HG03575 (cell line): ENCODE measurements around the gene NIN.
"Not testable (repeated sequence)": the region's sequence is repeated elsewhere in the genome, so short reads cannot be mapped to it uniquely, and the experiment has no call there.

ENCODE experiments used
- ATAC-seq: cut with Tn5 transposase; IDR thresholded peaks from one replicate; pipeline ENCODE4 v1.9.1; 2021; ENCODE audit not compliant: unreplicated experiment, insufficient number of reproducible peaks, low FRiP score; ENCODE audit errors: extremely low read depth

The NIN gene

DNA sequence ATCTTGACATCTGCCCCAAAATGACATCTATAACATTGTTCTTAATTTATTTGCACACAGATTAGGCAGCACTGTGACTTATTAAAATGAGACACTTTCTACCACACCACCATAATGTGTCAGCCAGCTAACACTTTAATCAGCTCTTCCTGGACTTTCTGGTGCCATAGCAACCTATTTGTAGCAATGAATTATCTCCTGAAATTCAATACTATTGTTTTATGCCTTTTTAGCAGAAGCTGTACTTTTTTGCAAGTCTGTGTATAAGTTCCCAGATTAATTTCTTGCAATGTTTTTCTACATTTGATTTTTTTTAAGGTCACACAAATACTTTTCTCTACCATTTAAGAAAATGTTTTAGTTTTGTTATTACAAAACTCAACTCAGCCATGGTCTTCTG is 90.1 kb downstream of the NIN start:
- ATAC-seq, result no peak

DNA sequence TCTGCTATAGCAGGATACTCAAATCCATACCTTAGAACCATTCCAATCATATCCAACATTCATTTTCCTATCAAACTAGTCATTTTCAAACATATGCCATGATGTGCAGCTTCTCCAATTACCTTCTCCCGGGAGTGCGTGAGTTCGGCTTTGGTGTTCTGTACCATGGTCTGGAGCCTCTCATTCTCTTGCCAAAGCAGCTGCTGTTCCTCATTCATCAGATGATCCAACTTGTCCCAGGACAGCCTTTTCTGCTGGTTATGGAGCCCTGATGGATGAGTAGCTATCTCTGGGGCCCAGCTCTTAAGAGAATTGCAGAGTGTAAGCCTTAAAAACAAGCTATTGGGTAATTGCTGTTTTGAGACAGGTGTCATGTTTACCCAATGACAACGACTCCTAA is 91.8 kb downstream of the NIN start:
- ATAC-seq, result no peak

DNA sequence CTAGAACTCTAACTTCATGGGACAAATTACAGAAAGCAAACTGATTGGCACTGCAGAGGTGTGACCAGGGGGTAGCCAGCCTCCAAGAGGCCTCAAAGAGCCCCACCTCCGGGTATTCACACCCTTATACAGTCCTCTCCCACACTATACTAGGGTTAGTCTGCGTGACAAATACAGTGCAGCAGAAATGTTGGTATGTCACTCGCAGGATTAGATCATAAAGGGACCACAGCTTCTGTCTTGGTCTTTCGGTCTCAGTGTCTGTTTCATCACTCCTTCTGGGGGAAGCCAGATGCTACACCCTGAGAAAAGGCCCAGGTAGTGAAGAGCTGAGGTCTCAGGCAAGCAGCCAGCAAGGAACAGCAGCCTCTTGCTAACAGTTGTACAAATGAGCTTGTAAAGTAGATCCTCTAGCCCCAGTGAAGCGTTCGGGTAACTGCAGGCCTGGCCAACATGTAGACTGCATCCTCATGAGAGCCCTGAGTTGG is 94.0 kb downstream of the NIN start:
- ATAC-seq, result no peak

DNA sequence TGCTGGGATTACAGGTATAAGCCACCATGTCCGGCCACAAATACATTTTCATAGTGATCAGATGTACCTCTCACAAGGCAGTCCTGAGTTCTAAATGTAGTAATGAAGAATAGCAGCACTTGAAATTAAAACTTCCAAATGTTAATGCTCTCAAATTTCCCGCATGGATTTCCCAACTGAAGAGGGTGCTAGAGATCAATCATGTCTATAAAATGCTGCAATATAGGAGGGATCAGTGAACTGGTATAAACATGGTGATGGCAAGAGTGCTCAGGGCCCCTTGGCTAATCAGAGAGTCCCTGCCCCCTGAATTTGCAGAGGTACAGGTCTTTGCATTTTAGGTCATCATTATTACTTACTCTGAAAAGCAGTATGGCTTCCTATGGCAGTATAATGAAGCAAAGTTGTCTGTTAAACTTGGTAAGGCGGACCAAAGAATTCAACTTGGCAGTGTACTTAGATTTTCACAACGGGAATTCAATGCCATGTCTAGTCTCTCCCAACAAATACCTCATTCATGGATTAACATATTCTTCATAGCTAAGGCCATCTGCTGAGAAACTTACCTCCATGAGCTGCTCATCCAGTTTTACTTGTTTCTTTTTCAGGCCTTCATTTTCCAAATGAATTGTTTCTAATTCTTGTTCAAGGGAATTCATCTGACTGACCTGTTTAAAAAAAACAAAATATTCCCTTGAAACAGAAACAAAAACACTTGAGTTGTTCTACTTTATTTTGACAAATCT is 95.8 kb downstream of the NIN start:
- ATAC-seq, result no peak

DNA sequence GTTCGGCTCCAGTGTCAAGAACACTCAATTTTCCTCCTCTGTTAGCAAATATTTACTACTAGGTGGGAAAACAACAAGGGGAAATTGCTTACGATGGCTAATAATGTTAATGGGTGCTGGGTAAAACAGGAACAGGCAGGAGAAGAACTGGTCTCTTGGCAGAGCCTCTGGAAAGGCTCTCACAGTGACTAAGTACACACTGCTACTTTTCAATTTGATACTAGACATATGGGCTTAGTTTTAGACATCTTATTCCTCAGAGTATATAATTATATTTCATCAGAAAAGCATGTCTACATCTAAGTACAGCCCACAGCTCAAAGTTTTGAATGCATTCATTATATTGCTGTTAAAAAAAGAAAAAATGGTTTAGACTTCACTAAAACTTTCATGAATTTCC is 97.5 kb downstream of the NIN start:
- no peak for ATAC-seq

DNA sequence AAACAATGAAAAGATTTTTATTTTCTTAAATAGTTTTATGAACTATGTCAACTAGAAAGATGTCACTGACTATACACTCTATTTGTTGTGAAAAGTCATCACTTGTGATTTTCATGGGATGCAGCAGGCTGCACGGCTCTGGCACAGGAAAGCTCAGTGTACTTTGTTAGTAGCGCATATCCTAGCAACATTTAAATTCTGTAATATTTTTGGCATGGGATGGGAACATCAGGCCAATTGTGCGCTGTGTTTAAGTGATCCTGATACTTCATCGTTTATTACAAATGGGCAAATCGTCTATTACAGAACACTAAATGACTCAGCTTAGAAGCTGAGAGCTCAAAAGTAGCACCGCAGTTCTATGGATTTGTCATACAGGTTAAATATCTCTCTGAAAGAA is 102.1 kb downstream of the NIN start:
- no peak for ATAC-seq

DNA sequence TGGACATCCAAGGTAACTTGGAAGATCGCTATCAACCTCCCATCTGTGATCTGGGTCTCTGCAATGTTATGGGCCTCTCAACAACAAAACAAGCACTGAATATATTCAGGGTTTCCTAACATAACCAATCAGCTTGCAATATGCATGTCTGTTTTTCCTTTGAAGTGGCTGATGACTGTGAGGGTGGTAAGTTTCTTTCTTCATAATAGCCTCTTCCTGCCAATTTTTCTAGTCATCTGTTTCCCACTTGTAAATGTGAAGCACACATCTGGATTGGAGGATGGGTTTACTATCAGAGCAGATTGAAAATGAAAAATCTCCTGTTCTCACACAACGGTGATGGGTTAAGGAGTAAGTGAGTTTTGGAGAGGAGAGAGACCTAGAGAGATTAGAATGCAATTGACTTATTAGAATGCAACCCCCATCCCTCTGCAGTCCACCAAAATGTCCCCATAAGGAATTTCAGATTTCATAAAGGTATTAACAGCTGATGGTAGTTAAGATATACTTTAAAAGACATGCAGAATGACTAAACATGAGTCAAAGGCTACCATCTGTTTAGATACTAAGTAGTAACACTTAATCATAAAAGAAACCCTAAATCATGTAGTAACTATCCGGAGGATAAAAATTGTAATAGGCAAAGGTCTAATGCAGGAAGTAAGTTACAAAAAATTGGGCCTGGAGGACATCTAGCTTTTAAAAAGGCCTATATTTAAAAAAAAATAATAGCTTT is 104.4 kb downstream of the NIN start:
- no peak for ATAC-seq

DNA sequence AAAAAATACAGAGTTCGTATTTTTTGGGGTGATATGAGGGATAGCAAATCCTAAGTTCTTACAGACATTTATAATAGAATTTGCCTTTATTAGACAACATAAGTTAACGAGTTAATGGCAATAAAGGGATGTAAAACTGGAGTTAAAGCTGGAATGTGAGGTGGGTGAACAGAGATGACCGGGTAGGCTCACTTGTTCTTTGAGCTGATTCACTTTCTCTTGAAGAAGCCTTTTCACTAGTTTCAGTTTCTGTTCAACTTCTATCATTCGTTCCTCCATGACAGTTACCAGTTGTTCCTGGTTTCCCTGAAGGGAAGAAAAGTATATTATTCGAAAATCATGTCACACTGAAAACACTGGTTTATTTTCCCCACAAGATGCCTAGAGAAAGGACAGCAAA is 105.2 kb downstream of the NIN start:
- ATAC-seq, result no peak

DNA sequence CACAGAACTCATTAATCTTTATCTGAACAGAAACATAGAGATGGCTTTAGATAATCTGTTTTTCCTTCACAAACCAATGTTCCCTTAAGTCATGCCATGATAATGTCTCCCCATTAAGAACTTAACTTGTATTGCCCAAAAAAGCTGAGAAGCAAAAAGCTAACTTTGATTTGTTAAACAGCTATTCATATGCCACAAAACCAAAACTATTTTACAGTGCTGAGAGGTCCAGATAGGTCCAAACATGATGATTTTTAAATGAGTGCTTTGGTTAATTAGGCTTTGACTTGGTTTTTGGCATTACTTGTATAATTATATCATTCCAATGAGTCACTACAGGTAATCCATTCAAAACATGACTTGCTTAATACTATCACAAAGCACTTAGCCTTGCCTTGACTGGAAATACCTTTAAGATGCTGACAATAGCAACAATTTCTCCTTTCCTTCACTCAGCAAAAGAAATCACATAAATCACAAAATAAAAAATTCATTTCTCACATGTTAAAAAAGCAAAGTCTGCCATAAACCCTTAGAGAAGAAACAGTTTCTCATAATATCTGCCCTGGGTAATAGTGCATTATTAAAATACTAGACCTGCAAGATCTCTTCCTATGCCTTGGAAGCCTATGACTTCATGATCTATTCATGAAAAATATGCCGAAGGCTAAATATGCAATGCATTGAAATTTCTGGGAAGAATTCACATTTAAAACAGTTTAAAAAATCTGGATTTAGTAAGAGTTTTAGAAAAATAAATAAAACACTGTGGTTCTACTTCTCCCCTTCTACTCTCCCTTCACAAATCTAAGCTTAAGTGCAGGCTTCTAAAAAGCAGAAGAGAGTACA is 110.8 kb downstream of the NIN start:
- ATAC-seq, result no peak

DNA sequence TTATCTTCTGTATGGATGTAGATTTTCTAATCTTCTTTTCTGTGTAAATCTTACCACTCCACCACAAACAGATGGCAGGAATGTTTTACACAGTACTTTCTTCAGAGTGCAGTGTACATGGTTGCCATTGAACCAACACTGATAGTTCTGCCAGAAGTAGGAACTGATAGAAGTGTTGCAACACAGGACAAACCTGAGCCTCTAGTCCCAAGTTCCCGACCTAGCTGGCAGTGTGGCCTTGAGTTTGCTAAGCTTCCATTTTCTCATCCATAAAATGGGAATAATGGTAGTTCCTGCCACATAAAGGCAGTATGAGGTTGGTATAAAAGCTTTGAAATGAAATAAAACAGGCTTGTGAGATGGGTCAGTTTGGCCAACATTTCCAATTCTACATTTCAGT is 112.0 kb downstream of the NIN start:
- ATAC-seq, result no peak

DNA sequence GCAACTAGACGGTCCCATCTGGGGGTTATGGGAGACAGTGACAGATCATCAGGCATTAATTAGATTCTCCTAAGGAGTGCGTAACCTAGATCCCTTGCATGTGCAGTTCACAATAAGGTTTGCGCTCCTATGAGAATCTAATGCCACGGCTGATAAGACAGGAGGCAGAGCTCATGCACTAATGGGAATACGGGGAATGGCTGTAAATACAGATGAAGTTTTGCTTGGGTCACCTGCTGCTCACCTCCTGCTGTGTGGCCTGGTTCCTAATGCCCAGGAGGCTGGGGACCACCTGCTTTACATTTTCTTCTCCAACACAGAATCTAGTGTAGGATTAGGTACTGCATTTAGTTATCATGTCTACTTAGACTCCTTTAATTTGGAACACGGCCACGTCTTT is 113.2 kb downstream of the NIN start:
- no peak for ATAC-seq

DNA sequence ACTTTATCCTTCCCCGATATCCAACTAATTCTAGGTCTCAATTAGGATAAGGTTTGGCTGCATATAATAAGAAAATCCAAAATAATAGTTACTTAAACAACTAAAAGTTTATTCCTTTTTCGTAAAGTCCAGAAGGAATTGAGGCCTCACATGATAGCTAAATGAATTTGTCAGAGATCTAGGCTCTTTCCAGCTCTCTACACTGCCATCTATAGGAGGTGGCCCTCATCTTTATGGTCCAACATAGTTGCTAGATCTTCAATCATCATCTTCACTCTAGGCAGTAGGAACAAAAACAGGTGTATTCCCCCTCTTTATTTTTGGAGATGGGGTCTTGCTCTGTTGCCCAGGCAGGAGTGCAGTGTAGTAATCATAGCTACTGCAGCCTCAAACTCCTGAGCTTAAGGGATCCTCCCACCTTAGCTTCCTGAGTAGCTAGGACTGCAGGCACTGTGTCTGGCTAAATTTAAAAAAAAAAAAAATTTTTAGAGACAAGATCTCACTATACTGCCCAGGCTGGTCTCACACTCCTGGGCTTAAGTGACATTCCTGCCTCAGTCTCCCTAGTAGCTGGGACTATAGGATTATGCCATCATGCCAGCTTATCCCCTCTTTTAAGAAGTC is 116.4 kb downstream of the NIN start:
- ATAC-seq, result no peak

DNA sequence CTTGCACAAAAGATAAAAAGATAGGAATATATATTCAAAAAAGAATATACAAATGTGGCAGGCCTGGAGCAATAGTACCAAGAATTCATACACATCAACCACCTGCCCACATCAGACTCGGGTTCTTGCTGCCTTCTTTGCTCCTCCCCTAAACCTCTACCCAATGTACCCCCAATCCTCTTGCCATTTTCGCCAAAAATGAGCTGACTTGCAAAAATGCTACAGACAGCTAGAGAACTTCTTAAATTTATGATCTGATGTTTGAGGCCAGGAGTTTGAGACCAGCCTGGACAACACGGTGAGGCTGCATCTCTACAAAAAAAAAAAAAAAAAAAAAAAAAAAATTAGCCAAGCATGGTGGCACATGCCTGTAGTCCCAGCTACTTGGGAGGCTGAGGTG is 119.9 kb downstream of the NIN start:
- ATAC-seq, result no peak

DNA sequence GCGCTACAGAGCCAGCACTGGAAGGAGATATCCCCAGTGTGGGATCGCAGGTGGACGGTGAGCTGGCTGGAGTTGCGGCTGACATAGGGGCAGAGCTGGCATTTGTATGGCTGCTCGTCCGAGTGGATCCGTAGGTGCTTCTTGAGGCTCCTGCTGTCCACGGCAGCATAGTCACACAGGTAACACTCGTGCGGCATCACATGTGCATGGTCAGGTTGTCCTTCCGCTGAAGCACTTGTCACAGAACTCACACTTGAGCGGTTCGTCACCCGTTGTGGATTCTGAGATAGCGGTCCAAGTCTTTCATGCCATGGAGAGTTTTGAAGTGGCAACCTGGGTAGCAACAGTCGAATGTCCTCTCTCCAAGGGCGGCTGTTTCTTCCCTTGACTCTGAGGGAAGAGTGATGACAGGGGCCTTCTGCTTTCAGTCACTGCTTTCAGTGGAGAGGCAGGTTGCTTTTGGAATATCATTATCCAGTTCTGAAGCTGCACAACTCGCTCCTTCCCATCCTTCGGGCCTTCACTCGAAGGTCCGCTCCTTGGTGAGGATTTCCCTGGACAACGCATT is 125.9 kb downstream of the NIN start:
- no peak for ATAC-seq

DNA sequence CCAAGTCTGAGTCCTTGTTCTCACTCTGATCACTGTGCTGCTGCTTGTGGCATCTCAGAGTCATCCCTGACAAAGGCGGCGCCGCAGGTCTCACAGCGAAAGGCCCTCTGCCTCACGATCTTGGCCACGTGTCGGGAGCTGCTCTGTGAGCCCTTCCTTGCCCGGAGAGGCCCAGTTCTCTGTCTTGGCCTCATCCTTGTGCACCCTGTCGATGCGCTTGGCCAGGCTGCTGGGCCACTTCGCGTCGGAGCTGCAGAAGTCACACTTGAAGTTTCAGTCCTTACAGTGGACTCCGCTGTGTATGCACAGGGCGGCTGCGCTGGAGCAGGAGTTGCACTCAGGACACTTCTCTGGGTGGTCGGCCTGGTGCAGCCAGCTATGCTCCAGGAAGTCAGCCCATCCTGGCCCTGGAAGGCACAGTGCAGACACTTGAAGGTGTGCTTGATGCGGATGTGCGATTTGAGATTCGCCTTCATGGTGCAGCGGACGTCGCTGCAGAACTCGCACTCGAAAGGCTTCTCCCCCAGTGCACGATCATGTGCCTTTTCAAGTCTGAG is 126.4 kb downstream of the NIN start:
- ATAC-seq, result no peak

DNA sequence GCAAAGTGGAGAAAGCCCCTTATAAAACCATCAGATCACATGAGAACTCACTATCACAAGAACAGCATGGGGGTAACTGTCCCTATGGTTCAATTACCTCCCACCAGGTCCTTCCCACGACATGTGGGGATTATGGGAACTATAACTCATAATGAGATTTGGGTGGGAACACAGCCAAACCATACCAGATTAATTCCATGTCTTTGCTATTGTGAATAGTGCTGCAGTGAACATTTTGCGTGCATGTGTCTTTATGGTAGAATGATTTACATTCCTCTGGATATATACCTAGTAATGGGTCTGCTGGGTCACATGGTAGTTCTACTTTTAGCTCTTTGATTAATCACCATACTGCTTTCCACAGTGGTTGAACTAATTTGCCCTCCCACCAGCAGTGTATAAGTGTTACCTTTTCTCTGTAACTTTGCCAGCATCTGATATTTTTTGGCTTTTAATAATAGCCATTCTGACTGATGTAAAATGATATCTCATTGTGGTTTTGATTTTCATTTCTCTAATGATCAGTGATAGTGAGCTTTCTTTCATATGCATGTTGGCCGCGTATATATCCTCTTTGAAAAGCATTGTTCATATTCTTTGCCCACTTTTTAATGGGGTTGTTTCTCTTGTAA is 133.2 kb downstream of the NIN start:
- ATAC-seq, result no peak

DNA sequence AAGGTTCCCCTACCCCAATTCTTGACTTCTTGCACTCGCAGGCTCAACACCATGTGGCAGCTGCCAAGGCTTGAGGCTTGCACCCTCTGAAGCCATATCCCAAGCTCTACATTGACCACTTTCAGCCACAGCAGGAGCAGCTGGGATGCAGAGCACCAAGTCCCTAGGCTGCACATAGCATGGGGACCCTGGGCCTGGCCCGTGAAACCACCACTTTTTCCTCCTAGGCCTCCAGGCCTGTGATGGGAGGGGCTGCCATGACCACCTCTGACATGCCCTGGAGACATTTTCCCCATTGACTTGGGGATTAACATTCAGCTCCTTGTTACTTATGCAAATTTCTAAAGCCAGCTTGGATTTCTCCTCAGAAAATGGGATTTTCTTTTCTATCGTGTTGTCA is 136.7 kb downstream of the NIN start:
- not testable (repeated sequence) for ATAC-seq

DNA sequence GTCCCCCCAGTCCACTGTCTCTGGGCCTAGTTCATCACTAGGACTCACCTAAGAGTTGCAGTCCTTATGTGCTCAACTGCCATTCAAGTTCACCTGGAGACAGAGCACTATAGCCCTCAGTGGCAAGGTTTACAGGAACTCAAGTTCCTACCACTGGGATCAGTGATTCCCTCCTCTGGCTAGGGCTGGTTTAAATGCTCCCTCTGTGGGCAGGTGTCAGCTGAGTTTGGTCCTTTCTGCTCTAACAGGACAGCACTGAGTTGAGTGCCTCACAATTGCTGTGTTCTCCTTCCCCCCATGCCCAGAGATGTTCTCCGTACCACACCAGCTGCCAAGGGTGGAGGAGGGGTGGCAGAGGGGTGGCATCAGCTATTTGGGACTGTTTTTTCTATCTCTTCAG is 142.1 kb downstream of the NIN start:
- no peak for ATAC-seq
